ENCODE measurements around the gene SSC4D.

- TF ChIP-seq CTCF (conservative IDR thresholded peaks at IDR 0.05; ENCODE audit: low read length), result no peak
- no peak for TF ChIP-seq EZH2phosphoT487 (IDR thresholded peaks at IDR 0.05; ENCODE audit: borderline replicate concordance, low read depth, low read length)
Observed at GRCh38 chr7:76356823-76357222, 52.7 kb downstream of the SSC4D start.
